Gastrocnemius medialis (tissue), 4 donors: Measurements from ENCODE around the gene CCDC194. TPM values are rescaled to one million over a fixed set of nuclear protein-coding genes. Genes with fewer than 3 reads are reported as not detected.

Experiments
- ATAC-seq, 2 donors: fragments of 150-250 bp; one replicate each; pipeline ENCODE4 v1.9.1; 2016
- DNase-seq, 2 donors: peaks; one replicate each; pipeline ENCODE4 v3.0.0-alpha.2; 2019
- H3K27ac ChIP-seq, 4 donors: fragments of 200-600 bp; sonication (generic); 1 replicate in 1 of 4; 2 replicates in 3 of 4; pipeline ENCODE4 v1.5.1; 2016 to 2018; ENCODE audit warnings: mild to moderate bottlenecking in 2 of 4, moderate library complexity in 1 of 4
- H3K27me3 ChIP-seq, 3 donors: fragments of 200-600 bp; sonication (generic) in 2 of 3; 1 replicate in 1 of 3; 2 replicates in 2 of 3; pipeline versions ENCODE4 v1.5.1 to v1.6.0; 2016 to 2019; ENCODE audit warnings: mild to moderate bottlenecking in 1 of 3, moderate library complexity in 1 of 3
- H3K36me3 ChIP-seq, 2 donors: fragments of 200-600 bp; sonication (generic) in 1 of 2; one replicate each; pipeline ENCODE4 v1.5.1; 2017 to 2018
- H3K4me1 ChIP-seq, 2 donors: fragments of 200-600 bp; sonication (generic) in 1 of 2; one replicate each; pipeline ENCODE4 v1.5.1; 2016 to 2017; ENCODE audit warnings: mild to moderate bottlenecking in 2 of 2
- H3K4me3 ChIP-seq, 4 donors: fragments of 200-600 bp; sonication (generic) in 3 of 4; 1 replicate in 1 of 4; 2 replicates in 3 of 4; pipeline ENCODE4 v1.5.1; 2016 to 2019; ENCODE audit warnings: mild to moderate bottlenecking in 2 of 4
- H3K9me3 ChIP-seq, 3 donors: fragments of 200-600 bp; sonication (generic) in 2 of 3; 1 replicate in 1 of 3; 2 replicates in 2 of 3; pipeline ENCODE4 v1.5.1; 2016 to 2019
- POLR2A ChIP-seq, 2 donors: fragments of 450-650 bp; IDR thresholded peaks; one replicate each; pipeline ENCODE4 v1.6.1; 2017; ENCODE audit warnings: antibody characterized with exemption in 2 of 2, mild to moderate bottlenecking in 2 of 2, moderate library complexity in 2 of 2
- in situ Hi-C, 4 donors: fragments of 200-750 bp; cut with MboI; loops; one replicate each; pipeline versions ENCODE4 v1.15.0 to v1.8.0; 2017; ENCODE audit warnings: low sequenced_read_pairs in 4 of 4
- intact Hi-C: fragments of 100-400 bp; cut with DNase I; formaldehyde crosslinking; loops from one replicate; pipeline ENCODE4 v1.15.1; 2023; ENCODE audit warnings: low total_unique reads
- total RNA-seq, 4 donors: library from RNA; depleted of rRNA; stranded (reverse); fragments of >200 nt; gene quantifications; one replicate each; pipeline versions ENCODE4 v1.1.0 to v1.2.3, GENCODE V29; 2016
- TF ChIP-seq, protein P1 (sequence below), 5 experiments: fragments of 450-650 bp in 3 of 5; fragments of 200-600 bp in 2 of 5; sonication (generic) in 2 of 5; IDR thresholded peaks in 4 of 5; conservative IDR thresholded peaks in 1 of 5; 1 replicate in 4 of 5; 2 replicates in 1 of 5; pipeline ENCODE4 v1.5.1; 2016 to 2019; ENCODE audit warnings: antibody characterized with exemption in 5 of 5, mild to moderate bottlenecking in 3 of 5, moderate library complexity in 3 of 5

The CCDC194 gene
- total RNA-seq, 4 donors from 2014 or later = not detected

DNA sequence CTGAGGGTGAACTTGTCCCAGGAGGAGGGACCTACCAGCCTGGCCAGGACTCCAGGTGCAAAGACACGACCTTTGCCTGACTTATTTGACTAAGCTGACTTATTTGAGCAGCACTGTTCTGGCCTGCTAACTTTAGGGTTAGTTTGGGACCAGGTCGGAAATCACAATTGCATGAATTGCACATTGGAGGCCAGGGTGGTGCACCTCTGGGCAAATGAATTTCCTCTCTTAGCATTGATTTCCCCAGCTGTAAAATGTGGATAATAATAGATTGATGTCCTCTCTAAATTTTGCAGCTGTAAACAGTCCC, 12.8 kb upstream of the CCDC194 start:
- in situ Hi-C loops (no loop called here), intact Hi-C loops (no loop called here)
- H3K36me3 ChIP-seq = no peaks in the 10 kb centered on the region
- peak overlapping the region in 3 of 4 donors; percentile 46 to 60 (median 50) for H3K4me3 ChIP-seq
- peaks cover 0 to 7% of the 10 kb centered on the region in 2 donors for H3K4me1 ChIP-seq
- TF ChIP-seq, protein P1, sequence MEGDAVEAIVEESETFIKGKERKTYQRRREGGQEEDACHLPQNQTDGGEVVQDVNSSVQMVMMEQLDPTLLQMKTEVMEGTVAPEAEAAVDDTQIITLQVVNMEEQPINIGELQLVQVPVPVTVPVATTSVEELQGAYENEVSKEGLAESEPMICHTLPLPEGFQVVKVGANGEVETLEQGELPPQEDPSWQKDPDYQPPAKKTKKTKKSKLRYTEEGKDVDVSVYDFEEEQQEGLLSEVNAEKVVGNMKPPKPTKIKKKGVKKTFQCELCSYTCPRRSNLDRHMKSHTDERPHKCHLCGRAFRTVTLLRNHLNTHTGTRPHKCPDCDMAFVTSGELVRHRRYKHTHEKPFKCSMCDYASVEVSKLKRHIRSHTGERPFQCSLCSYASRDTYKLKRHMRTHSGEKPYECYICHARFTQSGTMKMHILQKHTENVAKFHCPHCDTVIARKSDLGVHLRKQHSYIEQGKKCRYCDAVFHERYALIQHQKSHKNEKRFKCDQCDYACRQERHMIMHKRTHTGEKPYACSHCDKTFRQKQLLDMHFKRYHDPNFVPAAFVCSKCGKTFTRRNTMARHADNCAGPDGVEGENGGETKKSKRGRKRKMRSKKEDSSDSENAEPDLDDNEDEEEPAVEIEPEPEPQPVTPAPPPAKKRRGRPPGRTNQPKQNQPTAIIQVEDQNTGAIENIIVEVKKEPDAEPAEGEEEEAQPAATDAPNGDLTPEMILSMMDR (IDR thresholded peaks at IDR 0.05 in 4 of 5, conservative IDR thresholded peaks at IDR 0.05 in 1 of 5) = no peak
- TF ChIP-seq POLR2A (IDR thresholded peaks at IDR 0.05) = no peak
- ATAC-seq (no peak), DNase-seq (no peak)
- H3K9me3 ChIP-seq = no peaks in the 10 kb centered on the region
- peaks cover 0 to 5% (median 0%) of the 10 kb centered on the region in 3 donors for H3K27me3 ChIP-seq
- H3K27ac ChIP-seq = peak overlapping the region; percentile 49 to 82 (median 82)

DNA sequence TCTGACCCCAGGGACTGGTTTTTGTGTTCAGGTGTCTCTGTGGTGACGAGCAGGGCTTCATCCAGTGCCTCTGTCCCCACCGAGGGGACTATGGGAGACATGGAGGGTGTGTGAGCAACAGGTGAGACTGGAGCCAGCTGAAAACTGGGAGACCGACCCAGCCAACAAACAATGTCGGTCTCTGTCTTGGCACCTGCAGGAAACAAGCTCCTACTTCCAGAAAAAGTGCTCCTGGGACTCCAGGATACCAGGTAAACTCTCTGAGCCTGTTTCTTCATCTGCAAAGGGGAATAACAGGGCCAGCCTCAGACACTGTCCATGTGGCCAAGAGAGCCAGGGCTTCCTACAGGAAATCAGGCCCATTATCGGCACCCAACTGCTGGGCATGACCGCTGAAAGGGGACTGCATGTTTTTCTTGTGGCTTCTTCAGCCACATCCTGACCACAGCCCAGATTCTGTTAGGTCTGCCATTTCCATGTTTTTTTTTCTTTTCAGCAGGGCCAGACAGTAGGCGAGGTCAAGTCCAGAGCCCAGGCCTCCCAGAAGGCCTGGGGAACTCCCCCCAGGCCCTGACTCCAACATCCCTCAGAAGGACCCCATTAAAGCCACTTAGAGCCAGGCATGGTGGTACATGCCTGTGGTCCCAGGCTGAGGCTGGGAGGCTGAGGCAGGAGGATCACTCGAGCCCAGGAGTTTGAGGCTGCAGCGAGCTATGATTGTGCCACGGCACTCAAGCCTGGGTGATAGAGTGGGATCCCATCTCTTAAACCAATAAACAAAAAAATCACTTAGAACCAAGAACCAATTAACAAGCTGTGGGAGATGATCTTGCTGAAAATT, 12.3 kb upstream of the CCDC194 start:
- intact Hi-C loops = no loop called here
- H3K4me1 ChIP-seq = peaks cover 0 to 7% of the 10 kb centered on the region in 2 donors
- peaks cover 0 to 2% (median 0%) of the 10 kb centered on the region in 3 donors for H3K27me3 ChIP-seq
- in situ Hi-C loops = no loop called here
- H3K27ac ChIP-seq = peak overlapping the region; percentile 49 to 82 (median 82)
- H3K9me3 ChIP-seq = no peaks in the 10 kb centered on the region
- no peaks in the 10 kb centered on the region for H3K36me3 ChIP-seq
- TF ChIP-seq POLR2A (IDR thresholded peaks at IDR 0.05) = no peak
- TF ChIP-seq, protein P1 (IDR thresholded peaks at IDR 0.05 in 4 of 5, conservative IDR thresholded peaks at IDR 0.05 in 1 of 5) = no peak
- peak overlapping the region; percentile 20 to 60 (median 48) for H3K4me3 ChIP-seq
- ATAC-seq (no peak), DNase-seq (no peak)

DNA sequence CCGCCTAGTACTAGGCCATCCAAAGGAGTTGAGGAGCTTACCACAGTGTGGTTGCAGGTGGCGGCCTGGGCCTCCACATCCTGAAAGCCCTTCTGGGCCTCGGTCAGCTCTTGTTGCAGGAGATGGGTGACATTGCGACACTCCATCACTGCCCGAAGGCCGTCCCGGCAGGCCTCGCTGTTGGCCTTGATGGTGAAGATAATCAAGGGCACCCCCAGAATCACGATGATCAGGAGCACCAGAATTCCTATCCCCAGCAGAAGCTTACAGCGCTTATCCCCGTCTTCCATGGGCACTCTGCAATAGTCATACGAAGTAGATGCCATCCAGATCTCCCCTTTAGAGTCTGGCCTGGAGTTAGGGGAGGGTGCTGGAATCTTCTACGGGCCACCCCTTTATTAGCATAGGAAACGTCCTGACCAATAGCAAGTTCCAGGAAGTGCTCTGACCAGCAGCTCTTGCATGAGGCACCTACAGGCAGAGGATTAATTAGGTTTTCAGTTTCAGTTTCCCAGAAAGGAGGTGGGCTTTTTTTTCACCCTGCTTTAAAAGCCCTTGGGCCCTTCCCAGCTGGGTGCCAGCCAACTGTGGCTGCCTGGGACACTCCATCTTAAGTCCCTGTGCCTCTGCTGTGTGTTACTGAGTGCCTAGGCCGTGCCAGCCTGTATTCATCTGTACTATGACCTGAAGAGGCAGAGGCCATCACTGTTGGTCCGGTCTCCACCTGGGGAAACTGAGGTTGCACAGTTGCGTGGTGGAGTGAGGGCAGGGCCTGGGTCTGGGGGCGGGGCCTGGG, 11.5 kb upstream of the CCDC194 start, which contains the start of gene BST2:
Gene BST2, minus strand, starts transcription at position 381 of the 796 bp plus-strand sequence. Its CDS starts 55 bp downstream, at position 326.
- peak; percentile 27 to 70 for TF ChIP-seq POLR2A (IDR thresholded peaks at IDR 0.05)
- TF ChIP-seq, protein P1 (IDR thresholded peaks at IDR 0.05 in 4 of 5, conservative IDR thresholded peaks at IDR 0.05 in 1 of 5) = no peak
- Histone ChIP-seq H3K4me3 (peak within 1 kb of the TSS; percentile 46 to 60 (median 52)), H3K36me3 (no peaks in the 10 kb centered on the region), H3K27me3 (peaks cover 0 to 2% (median 0%) of the 10 kb centered on the region in 3 donors), H3K9me3 (no peaks in the 10 kb centered on the region), H3K4me1 (peaks cover 0 to 7% of the 10 kb centered on the region in 2 donors), H3K27ac (peak within 1 kb of the TSS; percentile 73 to 82 (median 82))
- intact Hi-C loops = no loop called here
- in situ Hi-C loops = no loop called here
- DNase-seq (peak; percentile 28 to 32), ATAC-seq (peak; percentile 87 to 92)

DNA sequence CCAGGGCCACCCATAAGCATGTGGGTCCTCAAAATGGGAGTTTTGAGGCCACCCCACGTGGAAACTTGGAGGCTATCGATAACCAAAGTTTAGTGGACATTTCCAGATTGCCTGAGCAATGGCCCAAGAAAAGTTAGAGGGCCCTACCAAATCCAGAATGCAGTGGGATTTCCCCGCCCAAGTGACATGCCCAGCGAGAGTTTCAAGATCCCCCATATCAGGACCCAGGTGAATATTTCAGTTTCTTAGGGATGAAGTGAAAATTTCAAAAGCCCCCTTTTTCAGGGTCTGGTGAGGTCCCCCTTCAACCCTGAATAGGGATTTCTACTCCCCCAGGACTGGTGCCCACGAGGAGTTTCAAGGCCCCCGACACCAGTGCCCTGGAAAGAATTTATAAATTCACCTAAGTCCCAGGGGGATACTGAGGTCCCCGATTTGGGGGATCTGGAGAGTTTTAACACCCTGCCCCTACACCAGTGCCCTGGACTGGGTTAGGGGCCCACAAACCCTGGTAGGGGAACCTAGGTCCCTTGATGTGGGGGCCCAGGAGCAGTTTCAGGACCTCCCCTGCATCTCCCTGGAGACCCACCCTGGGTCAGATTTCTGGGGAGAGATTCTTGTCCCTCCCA, 10.7 kb upstream of the CCDC194 start:
- in situ Hi-C loops = no loop called here
- intact Hi-C loops = no loop called here
- peak overlapping the region; percentile 46 to 60 (median 52) for H3K4me3 ChIP-seq
- H3K27me3 ChIP-seq = peaks cover 0 to 2% (median 0%) of the 10 kb centered on the region in 3 donors
- ATAC-seq = no peak
- no peak for DNase-seq
- no peaks in the 10 kb centered on the region for H3K36me3 ChIP-seq
- peaks cover 0 to 7% of the 10 kb centered on the region in 2 donors for H3K4me1 ChIP-seq
- H3K9me3 ChIP-seq = no peaks in the 10 kb centered on the region
- peak overlapping the region; percentile 73 to 82 (median 82) for H3K27ac ChIP-seq
- TF ChIP-seq, protein P1 (IDR thresholded peaks at IDR 0.05 in 4 of 5, conservative IDR thresholded peaks at IDR 0.05 in 1 of 5) = no peak
- no peak for TF ChIP-seq POLR2A (IDR thresholded peaks at IDR 0.05)
